Measurements from ENCODE around the gene SNED1. TPM values are rescaled to one million over a fixed set of nuclear protein-coding genes. Genes with fewer than 3 reads are reported as not detected.
"Not testable (repeated sequence)": the region's sequence is repeated elsewhere in the genome, so short reads cannot be mapped to it uniquely, and the experiment has no call there.

The SNED1 gene
- total RNA-seq, 8 experiments from 2014 or later: 0.71 to 15.4 (median 2.8) TPM

GRCh38 chr2:241104611-241105010 lies 106.2 kb downstream of the SNED1 start:
- in situ Hi-C loops (cut with MboI; ENCODE audit: low pct_unique_long_range_greater_than_20kb in 2 of 9, low sequenced_read_pairs in 9 of 9, unreplicated experiment in 9 of 9); H3K27ac ChIP-seq; H3K4me3 ChIP-seq; ATAC-seq (replicated peaks in 6 of 8): not testable (repeated sequence)
- 90 to 100% (median 98%) methylated on average over 2 to 9 of the region's 10 CpGs; no CpG with 5 or more reads in 3 of the 10 experiments for WGBS, 10 experiments
- H3K4me1 ChIP-seq (replicated peaks in 1 of 2): peaks cover 13 to 15% of the 10 kb centered on the region in 2 donors

- WGBS, 10 experiments: 0 to 71% (median 50%) methylated on average over 1 of the region's 3 CpGs; no CpG with 5 or more reads in 7 of the 10 experiments
- Histone ChIP-seq H3K27ac (no peak overlapping the region), H3K4me1 (replicated peaks in 1 of 2) (peaks cover 13 to 15% of the 10 kb centered on the region in 2 donors), H3K4me3 (no peak overlapping the region)
- in situ Hi-C loops (cut with MboI; ENCODE audit: low pct_unique_long_range_greater_than_20kb in 2 of 9, low sequenced_read_pairs in 9 of 9, unreplicated experiment in 9 of 9): no loop called here
- no peak for ATAC-seq (replicated peaks in 6 of 8)
These were observed 107.2 kb downstream of the SNED1 start for GRCh38 chr2:241105641-241106040.

- H3K4me1 ChIP-seq (replicated peaks in 1 of 2): peaks cover 7 to 8% of the 10 kb centered on the region in 2 donors
- in situ Hi-C loops (cut with MboI; ENCODE audit: low pct_unique_long_range_greater_than_20kb in 2 of 9, low sequenced_read_pairs in 9 of 9, unreplicated experiment in 9 of 9): no loop called here
- ATAC-seq (replicated peaks in 6 of 8): no peak
- 100% methylated on average over 1 to 3 of the region's 9 CpGs; no CpG with 5 or more reads in 5 of the 10 experiments for WGBS, 10 experiments
- no peak overlapping the region for H3K4me3 ChIP-seq
- no peak overlapping the region for H3K27ac ChIP-seq
These were observed 108.8 kb downstream of the SNED1 start for GRCh38 chr2:241107031-241107783.

GRCh38 chr2:241108271-241109209 lies 110.1 kb downstream of the SNED1 start:
- Histone ChIP-seq H3K4me1 (replicated peaks in 1 of 2) (peaks cover 2% of the 10 kb centered on the region in 2 donors), H3K4me3 (no peak overlapping the region), H3K27ac (no peak overlapping the region)
- in situ Hi-C loops (cut with MboI; ENCODE audit: low pct_unique_long_range_greater_than_20kb in 2 of 9, low sequenced_read_pairs in 9 of 9, unreplicated experiment in 9 of 9): no loop called here
- ATAC-seq (replicated peaks in 6 of 8): no peak
- WGBS, 10 experiments: 89 to 100% (median 92%) methylated on average over 1 to 9 of the region's 35 CpGs; no CpG with 5 or more reads in 3 of the 10 experiments

GRCh38 chr2:241109210-241110088 lies 111.0 kb downstream of the SNED1 start:
- 81 to 100% (median 87%) methylated on average over 1 to 6 of the region's 14 CpGs; no CpG with 5 or more reads in 1 of the 10 experiments for WGBS, 10 experiments
- in situ Hi-C loops (cut with MboI; ENCODE audit: low pct_unique_long_range_greater_than_20kb in 2 of 9, low sequenced_read_pairs in 9 of 9, unreplicated experiment in 9 of 9): no loop called here
- H3K27ac ChIP-seq: no peak overlapping the region
- ATAC-seq (replicated peaks in 6 of 8): no peak
- no peak overlapping the region for H3K4me3 ChIP-seq
- H3K4me1 ChIP-seq (replicated peaks in 1 of 2): no peaks in the 10 kb centered on the region

GRCh38 chr2:241110089-241110606 lies 111.7 kb downstream of the SNED1 start:
- no peak overlapping the region for H3K27ac ChIP-seq
- WGBS, 10 experiments: 40 to 100% (median 91%) methylated on average over 1 to 5 of the region's 9 CpGs; no CpG with 5 or more reads in 1 of the 10 experiments
- no peak for ATAC-seq (replicated peaks in 6 of 8)
- in situ Hi-C loops (cut with MboI; ENCODE audit: low pct_unique_long_range_greater_than_20kb in 2 of 9, low sequenced_read_pairs in 9 of 9, unreplicated experiment in 9 of 9): no loop called here
- no peaks in the 10 kb centered on the region for H3K4me1 ChIP-seq (replicated peaks in 1 of 2)
- no peak overlapping the region for H3K4me3 ChIP-seq

GRCh38 chr2:241110607-241111439 lies 112.4 kb downstream of the SNED1 start:
- no peak for ATAC-seq (replicated peaks in 6 of 8)
- Histone ChIP-seq H3K27ac (no peak overlapping the region), H3K4me3 (no peak overlapping the region), H3K4me1 (replicated peaks in 1 of 2) (no peaks in the 10 kb centered on the region)
- whole genome bisulfite sequencing, 10 experiments: 75 to 100% (median 90%) methylated on average over 1 to 5 of the region's 19 CpGs; no CpG with 5 or more reads in 5 of the 10 experiments
- in situ Hi-C loops (cut with MboI; ENCODE audit: low pct_unique_long_range_greater_than_20kb in 2 of 9, low sequenced_read_pairs in 9 of 9, unreplicated experiment in 9 of 9): no loop called here

GRCh38 chr2:241111440-241111805 lies 113.0 kb downstream of the SNED1 start:
- in situ Hi-C loops (cut with MboI; ENCODE audit: low pct_unique_long_range_greater_than_20kb in 2 of 9, low sequenced_read_pairs in 9 of 9, unreplicated experiment in 9 of 9): no loop called here
- no peak overlapping the region for H3K27ac ChIP-seq
- H3K4me3 ChIP-seq: no peak overlapping the region
- 80 to 100% (median 96%) methylated on average over 1 to 4 of the region's 9 CpGs; no CpG with 5 or more reads in 3 of the 10 experiments for WGBS, 10 experiments
- no peak for ATAC-seq (replicated peaks in 6 of 8)
- no peaks in the 10 kb centered on the region for H3K4me1 ChIP-seq (replicated peaks in 1 of 2)

- Histone ChIP-seq H3K4me1 (replicated peaks in 1 of 2) (no peaks in the 10 kb centered on the region), H3K4me3 (no peak overlapping the region), H3K27ac (no peak overlapping the region)
- ATAC-seq (replicated peaks in 6 of 8): no peak
- in situ Hi-C loops (cut with MboI; ENCODE audit: low pct_unique_long_range_greater_than_20kb in 2 of 9, low sequenced_read_pairs in 9 of 9, unreplicated experiment in 9 of 9): no loop called here
- WGBS, 10 experiments: 80 to 100% (median 94%) methylated on average over 1 to 17 of the region's 17 CpGs
These were observed 113.6 kb downstream of the SNED1 start for GRCh38 chr2:241112046-241112445.

GRCh38 chr2:241112592-241112991 lies 114.2 kb downstream of the SNED1 start:
- 69 to 100% (median 76%) methylated on average over 1 to 8 of the region's 8 CpGs; no CpG with 5 or more reads in 3 of the 10 experiments for WGBS, 10 experiments
- no peaks in the 10 kb centered on the region for H3K4me1 ChIP-seq (replicated peaks in 1 of 2)
- no peak overlapping the region for H3K27ac ChIP-seq
- in situ Hi-C loops (cut with MboI; ENCODE audit: low pct_unique_long_range_greater_than_20kb in 2 of 9, low sequenced_read_pairs in 9 of 9, unreplicated experiment in 9 of 9): no loop called here
- no peak overlapping the region for H3K4me3 ChIP-seq
- no peak for ATAC-seq (replicated peaks in 6 of 8)

- Histone ChIP-seq H3K27ac (no peak overlapping the region), H3K4me3 (no peak overlapping the region), H3K4me1 (replicated peaks in 1 of 2) (no peaks in the 10 kb centered on the region)
- no peak for ATAC-seq (replicated peaks in 6 of 8)
- 90 to 100% (median 96%) methylated on average over 6 to 10 of the region's 11 CpGs; no CpG with 5 or more reads in 2 of the 10 experiments for WGBS, 10 experiments
- in situ Hi-C loops (cut with MboI; ENCODE audit: low pct_unique_long_range_greater_than_20kb in 2 of 9, low sequenced_read_pairs in 9 of 9, unreplicated experiment in 9 of 9): no loop called here
These were observed 116.4 kb downstream of the SNED1 start for GRCh38 chr2:241114836-241115235.
